HTERT RPE-1 (cell line): ENCODE measurements around the gene CDC45.

Source experiments
- in situ Hi-C: fragments of 300-500 bp; cut with MboI; formaldehyde crosslinking; loops from 4 replicates; pipeline ENCODE4 v1.14.3; 2020; ENCODE audit warnings: low sequenced_read_pairs

CDC45 gene

DNA sequence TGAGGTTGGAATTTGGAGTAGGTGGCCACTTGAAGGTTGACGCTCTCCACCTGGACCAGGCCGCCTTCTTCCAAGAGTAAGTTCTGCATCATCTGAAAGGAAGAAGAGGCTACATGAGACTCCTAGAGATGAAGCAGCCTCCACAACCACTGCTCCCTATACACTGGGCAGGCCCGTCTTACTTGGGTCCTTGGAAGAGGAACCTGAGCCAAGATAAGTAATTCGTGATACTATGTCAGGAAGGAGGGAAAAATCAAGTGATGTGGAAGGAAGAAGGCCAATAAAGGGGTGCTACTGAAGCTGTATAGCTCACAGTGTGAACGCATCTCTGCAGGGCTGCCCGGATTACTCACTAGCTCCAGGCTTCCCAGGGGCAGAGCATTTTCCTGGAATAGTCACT lies 11.8 kb upstream of the CDC45 start:
- in situ Hi-C loops: no loop called here

DNA sequence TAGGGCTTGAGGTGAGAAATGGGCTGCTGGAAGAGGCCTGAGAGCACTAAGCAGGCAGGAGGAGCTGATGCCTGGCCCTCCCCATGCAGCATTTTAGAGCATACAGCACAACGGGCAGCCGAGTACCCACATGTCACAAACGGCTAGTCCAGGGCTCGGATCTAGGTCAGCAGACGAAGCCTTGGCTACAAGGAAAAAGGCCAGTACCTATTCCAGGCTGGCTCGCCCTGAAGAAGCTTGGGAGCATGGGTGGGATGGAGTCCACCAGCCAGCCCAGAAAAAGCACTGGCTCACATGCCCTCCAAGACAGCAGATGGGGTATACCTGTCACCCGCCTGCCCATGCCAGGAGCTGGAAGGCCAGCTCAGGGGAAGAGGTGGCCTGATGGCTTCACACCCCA lies 10.3 kb upstream of the CDC45 start:
- in situ Hi-C loops: no loop called here

DNA sequence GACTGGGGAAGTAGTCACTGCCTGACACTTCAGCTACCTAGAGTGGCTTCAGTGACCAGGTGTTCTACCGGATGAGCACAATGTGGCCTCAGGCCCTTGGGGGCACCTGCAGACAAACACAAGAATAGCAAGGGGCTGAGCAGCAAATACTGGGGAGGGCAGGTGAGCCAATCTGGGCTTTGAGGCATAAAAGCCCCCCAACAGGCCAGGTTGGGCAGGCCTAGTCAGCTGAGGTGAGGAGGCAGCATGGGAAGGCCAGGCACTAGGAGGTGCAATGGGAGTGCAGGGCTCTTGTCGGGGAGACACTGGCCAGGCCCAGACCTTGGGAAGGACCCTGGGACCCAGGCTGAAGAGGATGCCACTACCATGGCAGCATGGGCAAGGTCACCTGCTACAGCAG lies 9.7 kb upstream of the CDC45 start:
- in situ Hi-C loops: no loop called here

DNA sequence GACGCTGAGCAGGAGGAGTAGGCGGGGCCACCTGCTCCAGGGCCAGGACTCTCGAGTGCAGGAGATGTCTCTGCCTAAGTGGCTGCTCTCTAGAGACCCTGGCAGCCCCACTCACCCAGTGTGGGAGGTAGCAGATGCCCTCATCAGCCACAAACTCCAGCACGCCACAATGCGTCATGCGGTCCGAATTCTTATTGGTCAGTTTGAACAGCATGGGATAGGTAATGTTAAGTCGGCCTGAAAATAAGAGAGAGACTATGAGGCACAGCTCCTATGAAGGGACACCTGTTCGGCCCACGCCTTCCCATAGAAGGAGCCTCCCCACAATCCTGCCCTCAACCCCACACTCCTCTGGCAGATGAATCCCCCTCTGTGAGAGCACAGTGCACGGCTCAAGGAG lies 8.1 kb upstream of the CDC45 start:
- in situ Hi-C loops: no loop called here

DNA sequence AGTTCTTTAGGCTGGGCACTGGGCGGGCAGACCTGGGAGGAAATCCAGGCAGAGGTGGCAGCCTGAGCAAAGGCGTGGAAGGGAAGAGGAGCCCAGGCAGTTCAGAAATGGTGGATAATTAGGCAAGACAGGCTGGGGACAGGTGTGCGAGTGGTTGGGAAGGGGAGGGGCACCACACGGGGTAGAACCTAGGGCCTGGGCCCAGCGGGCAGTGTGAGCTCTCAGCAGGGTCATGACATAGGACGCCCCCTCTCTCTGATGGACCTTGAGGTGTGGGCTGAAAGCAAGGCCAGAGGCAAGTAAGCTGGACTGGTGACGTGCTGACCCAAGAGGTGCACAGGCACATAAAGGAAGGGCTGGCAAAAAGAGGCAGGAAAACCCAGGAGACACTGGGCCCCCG lies 7.5 kb upstream of the CDC45 start:
- in situ Hi-C loops: no loop called here

DNA sequence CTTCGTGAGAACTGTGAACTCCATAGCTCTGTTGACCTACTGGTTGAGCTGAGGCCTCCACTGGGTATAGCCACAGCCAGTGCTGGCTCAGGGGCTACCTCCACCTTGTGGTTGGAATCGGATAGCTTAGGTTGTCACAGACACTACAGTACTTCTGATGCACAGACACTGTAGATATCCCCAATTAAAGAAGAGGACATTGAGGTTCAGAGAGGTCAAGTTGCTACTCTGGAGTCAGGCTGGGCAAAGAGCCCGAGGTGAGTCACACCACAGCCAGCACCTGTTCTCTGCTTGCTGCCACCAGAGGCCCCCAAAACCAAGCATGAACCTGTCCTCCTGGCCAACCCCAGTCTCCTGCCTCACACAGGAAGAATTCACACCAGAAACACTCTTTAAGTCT lies 6.1 kb upstream of the CDC45 start:
- in situ Hi-C loops: no loop called here

DNA sequence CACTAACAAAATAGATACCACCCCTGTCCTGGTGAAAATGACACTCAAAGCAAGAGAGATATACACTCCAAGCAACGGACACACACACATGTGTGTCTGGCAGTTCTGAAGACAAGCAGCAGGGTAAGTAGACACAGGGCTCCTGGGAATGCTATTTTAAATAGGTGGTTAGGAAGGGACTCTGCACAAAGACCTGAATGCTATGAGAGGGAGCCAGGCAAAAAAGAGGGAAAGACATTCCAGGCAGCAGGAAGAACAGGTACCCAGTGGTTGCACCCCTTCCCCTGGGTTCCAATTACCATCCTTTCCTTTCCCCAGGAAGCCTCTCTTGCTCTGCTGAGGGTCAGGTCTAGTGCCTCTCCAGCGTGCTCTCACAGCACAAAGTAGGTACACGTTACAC lies 3.7 kb upstream of the CDC45 start:
- in situ Hi-C loops: no loop called here

DNA sequence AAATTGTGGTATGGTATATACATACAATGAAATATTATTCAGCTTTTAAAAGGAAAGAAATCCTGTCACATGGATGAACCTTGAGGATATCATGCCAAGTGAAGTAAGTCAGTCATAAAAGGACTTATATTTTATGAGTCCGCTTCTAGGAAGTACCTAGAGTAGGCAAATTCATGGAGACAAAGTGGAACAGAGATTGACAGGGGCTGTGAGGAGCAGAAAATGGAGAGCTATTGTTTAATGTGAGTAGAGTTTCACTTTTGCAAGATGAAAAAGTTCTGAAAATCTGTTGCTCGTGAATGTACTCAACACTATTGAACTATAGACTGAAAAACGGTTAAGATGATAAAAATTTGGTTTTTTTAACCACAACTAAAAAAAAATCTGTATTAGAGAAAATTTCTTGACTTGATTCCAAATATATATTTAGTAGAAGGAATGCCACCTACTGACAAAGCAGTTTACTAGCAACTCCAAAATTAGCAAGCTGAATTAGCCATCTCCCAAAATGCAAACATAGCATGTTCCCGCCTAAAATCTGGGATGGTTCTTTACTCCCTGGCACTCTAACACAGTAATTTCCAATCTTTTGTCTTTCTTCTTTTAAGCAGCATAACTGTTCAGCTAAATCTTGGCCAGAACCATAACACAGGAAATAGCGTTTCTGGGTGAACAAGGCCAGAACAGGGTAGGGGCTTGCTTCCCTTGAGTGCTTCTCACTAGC lies 2.2 kb upstream of the CDC45 start:
- in situ Hi-C loops: no loop called here

DNA sequence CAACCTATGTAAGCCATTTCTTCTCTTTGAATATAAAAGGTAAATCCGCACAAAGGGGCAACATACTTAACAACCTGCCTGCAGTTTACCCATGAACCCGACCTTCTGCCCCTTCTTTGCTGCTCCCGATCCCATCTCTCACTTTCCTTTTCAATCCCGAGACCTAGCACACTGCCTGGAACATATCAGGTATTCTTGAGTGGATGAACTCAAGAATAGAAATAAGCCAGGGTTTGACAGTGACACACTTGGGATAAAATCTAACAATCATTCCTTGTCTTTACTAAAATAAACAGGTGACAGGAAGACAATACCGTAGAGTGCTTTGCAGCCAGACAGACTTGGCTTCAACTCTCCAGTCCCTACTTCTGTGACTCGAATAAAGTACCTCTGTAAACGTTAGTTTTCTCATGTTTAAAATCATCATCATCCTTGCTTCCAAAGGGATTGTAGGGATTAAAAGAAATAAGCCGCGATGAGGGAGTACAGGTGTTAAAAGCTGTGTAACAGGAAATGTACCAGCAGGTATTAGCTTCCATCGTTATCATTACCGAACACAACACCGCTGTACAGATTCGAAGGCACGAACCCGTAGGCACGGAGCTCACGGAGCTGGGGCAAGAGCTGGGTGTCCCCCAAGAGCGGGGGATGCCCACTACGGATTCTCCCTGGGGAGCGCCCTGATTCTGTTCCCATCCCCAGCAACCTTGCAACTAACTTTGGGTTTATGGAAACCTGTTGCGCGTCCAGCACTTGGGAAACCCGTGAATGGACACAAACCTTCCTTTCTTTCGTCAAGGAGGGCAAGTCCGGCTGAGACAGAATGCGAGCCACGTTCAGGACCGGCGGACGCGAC lies 1.4 kb upstream of the CDC45 start:
- in situ Hi-C loops: no loop called here

DNA sequence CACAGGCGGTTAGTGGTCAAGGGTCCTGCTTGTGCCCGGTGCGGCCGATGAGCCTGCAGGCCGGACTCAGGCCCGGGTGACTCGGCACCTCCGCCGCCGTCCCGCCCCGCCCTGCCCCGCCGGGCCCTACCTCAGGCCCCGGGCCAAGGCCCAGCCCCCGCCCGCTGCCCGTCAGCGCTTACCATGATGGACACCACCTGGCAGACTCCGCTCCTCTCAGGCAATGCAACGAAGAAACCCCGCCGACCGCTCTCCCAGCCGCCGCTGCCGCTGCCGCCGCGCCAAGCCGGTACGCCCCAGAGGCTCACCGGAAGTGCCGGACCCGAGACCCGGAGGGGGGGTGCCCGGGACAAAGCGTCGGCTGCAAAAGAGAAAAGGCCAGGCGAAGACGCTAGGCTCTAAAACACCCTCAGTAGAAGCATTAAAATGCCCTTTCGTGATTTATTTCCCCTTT lies 792 bp upstream of the CDC45 start, which contains the start of gene UFD1:
UFD1 (minus strand) TSS at position 293 of the 454 bp plus-strand sequence; CDS start at position 185, 108 bp downstream.
- in situ Hi-C loops: no loop called here

DNA sequence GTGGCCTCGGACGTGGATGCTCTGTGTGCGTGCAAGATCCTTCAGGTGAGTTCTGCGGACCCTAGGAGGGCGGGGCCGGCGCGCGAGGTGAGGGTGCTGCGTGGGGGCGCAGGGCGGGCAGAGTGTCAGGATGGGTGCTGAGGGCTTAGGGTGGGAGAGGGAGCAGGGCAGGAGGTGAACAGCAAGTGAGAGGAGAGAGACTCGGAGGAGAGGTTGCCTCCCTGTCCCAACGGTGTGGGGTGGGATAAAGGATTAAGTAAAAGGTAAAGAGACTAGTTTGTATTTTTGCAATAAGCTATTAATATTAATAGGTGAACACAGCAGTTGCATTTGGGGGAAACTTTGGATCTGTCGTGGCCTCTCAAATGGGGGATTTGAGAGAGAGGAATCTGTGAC lies 451 bp downstream of the CDC45 start:
- in situ Hi-C loops: no loop called here

DNA sequence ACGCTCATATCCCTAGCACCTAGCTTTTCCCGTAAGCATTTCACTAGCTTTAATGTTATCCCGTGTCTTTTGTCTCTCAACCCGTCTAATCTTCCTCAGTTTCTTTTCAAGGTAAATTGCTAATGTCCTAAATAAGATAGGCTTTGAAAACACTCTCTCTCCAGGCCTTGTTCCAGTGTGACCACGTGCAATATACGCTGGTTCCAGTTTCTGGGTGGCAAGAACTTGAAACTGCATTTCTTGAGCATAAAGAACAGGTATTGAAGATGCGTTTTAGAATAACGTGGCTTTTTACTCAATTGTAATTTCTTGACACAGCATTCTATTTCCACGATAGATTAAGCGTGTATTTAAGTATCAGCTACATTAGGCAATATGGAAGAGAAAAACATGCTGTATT lies 1.1 kb downstream of the CDC45 start:
- in situ Hi-C loops: no loop called here

DNA sequence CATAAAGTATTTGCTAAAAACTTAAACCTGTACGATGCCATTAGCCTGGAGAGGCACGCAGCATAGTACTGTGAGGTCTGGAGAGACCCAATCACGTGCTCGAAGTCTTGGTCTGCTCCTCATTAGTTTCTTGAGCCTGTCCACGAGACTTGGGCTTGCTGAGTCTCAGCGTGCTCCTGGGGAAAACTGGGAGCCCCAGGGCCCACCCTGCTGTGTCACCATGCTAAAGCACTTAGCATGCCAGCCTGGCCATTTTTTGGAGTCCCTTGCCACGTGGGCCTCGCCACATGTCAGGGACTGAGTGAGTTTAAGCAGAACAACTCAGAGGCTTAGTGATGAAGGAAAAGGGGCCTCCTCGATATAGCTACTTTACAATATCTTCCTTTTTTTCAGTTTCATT lies 2.6 kb downstream of the CDC45 start:
- in situ Hi-C loops: no loop called here

DNA sequence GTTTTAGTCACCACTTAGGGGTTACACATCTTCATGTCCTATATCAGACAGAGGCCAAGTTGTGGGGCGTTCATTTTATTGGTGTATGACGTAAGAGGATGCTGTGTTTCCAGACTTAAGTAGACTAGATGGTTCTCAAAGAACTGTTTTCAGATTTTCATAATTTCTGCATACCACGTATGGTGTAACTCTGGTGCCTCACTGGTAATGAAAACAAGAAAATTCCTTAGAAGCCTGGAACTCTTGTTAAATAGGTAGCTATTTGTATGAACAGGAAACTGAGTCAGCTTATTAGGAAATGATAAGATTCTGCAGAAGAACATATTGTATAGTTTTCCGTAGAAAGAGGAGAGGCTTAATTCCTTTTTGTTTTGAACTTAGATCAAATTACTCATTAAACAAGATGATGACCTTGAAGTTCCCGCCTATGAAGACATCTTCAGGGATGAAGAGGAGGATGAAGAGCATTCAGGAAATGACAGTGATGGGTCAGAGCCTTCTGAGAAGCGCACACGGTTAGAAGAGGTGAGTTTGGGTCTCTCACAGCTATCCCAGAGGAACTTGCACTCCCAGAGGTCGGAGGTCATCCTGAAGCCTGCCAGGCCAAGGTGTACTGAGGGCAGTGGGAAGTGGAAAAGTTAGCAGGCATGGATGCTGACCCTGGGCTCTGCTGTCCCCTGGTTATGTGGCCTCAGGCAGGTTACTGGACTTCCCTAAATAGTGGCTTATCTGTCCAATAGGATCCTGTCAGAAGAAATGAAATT lies 3.9 kb downstream of the CDC45 start:
- in situ Hi-C loops: no loop called here

DNA sequence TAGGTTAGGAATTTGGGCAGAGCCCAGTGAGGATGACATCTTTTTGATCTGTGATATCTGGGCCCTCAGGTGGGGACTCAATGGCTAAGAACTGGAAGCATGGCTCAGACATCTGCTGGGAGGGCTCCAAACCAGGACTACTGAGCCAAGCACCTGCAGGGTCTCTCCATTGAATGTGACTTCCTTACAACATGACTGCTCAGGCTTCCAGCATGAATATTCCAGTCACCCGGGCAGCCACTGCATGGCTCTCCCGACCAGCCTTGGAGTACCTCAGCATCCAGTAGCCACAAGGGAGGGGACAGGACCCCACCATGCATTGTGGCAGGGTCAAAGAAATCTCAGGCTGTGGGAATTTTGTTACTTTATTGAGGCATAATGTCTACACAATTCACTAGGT lies 8.6 kb downstream of the CDC45 start:
- in situ Hi-C loops: no loop called here

DNA sequence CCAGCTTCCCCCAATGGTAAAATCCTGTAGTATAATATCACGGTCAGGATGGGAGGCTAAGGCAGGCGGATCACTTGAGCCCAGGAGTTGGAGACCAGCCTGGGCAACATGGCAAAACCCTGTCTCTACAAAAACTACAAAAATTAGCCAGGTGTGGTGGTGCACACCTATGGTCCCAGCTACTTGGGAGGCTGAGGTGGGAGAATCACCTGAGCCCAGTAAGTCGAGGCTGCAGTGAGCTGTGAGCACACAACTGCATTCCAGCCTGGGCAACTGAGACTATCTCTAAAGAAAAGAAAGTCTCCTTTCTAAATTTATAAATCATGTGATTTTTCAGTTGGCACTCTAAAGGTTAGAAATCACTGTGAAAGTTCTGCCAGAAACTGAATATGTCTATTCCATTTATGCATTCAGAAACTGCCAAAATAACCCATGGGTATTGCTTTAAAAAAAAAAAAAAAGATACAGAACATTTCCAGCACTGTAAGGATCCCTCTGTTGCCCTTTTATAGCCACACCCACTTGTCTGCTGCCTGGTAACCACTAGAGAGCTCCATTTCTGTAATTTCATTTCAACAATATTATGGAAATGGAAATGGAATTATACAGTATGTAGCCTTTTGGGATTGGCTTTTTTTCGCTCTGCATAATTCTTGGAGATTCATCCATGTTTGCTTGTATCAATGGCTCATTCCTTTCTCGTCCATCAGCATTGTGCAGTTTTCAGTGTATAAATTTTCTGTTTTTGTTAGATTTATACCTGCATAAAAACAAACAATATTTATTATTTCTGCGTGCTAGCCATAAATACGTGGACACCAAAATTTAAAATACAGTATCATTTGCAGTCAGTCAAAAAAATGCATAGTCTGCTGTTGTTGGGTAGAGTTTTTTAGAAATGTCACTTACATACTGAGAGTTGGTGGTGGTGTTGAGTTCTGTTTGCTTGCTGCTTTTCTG lies 9.4 kb downstream of the CDC45 start:
- in situ Hi-C loops: no loop called here

DNA sequence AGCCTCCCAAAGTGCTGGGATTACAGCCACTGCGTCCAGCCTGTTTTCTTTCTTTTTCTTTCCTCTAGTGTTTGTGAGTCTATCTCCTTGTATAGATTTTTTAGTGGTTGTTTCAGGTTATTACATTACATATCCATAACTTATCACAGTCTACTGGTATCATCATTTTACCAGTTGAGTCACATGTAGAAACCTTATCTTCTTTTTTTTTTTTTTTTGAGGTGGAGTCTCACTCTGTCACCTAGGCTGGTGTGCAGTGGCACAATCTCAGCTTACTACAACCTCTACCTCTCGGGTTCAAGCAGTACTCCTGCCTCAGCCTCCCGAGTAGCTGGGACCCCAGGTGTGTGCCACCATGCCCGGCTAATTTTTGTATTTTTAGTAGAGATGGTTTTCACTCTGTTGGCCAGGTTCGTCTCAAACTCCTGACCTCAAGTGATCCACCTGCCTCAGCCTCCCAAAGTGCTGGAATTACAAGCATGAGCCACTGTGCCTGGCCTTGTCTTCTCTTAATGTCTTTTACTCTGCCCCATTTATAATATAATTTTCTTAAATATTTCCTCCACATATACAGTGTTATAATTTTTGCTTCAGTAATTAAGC lies 11.0 kb downstream of the CDC45 start:
- in situ Hi-C loops: no loop called here

DNA sequence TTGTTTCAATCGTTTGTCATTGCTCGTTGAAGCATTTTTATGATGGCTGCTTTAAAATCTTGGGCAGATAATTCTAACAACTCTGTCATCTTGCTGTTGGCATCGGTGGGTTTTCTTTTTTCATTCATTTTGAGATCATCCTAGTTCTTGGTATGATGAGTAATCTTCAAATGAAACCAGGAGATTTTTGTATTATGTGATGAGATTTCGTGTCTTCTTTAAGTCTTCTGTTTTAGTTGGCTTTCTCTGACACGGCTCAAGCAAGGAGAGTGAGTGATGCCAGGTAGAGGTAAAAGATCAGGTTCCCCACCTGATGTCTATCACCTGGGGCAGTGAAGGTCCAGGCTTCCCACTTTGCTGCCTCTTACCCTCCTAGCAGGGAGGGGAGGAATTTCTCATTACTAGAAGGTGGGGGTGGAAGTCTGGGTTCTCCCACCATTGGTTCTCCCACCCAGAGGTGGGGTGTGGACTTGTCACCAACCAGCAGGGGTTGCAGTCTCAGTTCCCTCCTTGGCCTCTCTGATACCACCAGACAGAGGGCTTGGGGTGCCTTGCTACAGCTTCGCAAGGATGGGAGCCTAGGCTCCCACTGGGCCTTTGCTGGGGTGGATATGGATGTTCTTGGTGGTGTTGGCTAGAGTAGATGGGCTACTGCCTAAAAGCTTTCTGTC lies 12.9 kb downstream of the CDC45 start:
- in situ Hi-C loops: no loop called here

DNA sequence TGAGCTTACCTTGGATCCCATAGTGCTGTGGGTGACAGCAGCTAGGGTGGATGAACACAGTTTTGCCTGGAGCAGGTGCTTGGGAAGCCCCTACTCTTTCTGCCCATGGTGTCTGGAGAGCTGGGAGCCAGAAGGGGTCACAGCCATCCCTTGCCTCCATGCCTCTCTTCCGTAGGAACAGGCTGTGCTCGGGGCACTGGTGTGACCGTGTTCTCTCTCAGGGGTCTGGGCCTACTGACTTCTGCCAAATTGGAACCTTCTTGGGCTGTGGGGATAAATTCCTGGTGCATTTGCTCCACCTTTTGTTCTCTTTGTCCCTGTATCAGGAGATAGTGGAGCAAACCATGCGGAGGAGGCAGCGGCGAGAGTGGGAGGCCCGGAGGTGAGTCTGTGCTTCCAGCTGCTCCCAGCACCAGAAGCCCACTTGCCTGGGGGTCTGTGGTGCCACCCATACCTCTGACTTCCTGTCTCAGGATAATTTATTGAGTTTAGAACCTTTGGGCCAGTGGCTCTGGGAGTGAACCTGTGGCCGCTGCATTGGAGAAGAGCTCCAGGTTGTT lies 14.4 kb downstream of the CDC45 start:
- in situ Hi-C loops: no loop called here
